Lower leg skin (tissue), 3 donors: Measurements from ENCODE around the gene EXOSC6.

Experiments used
- POLR2A ChIP-seq, 2 donors: fragments of 450-650 bp; IDR thresholded peaks; one replicate each; pipeline ENCODE4 v1.6.1; 2016 to 2017; ENCODE audit warnings: antibody characterized with exemption in 2 of 2, mild to moderate bottlenecking in 1 of 2, moderate library complexity in 1 of 2
- TF ChIP-seq, protein P1 (sequence below), 3 donors: fragments of 450-650 bp; IDR thresholded peaks; one replicate each; pipeline ENCODE4 v1.5.1; 2016; ENCODE audit warnings: antibody characterized with exemption in 3 of 3, mild to moderate bottlenecking in 3 of 3, moderate library complexity in 2 of 3

DNA sequence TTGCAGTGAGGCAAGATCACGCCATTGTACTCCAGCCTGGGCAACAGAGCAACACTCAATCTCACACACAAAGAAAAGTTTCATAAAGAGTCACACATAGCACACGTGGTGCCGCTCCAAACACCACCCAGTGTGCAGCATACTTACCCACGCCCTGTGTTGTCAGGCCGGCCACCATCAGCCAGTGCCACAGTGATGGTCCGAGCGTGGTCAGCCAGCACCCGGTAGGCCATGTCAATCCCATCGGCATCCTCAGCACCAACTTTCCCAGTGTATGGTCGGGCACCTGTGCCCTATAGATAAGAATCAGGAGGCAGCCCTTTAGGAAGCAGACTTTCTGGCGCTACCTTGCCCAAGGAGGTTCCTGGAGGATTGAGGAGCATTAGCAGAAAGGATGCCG is 17.7 kb upstream of the EXOSC6 start:
- TF ChIP-seq POLR2A (IDR thresholded peaks at IDR 0.05), result no peak
- TF ChIP-seq, protein P1, sequence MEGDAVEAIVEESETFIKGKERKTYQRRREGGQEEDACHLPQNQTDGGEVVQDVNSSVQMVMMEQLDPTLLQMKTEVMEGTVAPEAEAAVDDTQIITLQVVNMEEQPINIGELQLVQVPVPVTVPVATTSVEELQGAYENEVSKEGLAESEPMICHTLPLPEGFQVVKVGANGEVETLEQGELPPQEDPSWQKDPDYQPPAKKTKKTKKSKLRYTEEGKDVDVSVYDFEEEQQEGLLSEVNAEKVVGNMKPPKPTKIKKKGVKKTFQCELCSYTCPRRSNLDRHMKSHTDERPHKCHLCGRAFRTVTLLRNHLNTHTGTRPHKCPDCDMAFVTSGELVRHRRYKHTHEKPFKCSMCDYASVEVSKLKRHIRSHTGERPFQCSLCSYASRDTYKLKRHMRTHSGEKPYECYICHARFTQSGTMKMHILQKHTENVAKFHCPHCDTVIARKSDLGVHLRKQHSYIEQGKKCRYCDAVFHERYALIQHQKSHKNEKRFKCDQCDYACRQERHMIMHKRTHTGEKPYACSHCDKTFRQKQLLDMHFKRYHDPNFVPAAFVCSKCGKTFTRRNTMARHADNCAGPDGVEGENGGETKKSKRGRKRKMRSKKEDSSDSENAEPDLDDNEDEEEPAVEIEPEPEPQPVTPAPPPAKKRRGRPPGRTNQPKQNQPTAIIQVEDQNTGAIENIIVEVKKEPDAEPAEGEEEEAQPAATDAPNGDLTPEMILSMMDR (IDR thresholded peaks at IDR 0.05), result no peak
